Transverse colon (tissue), 4 donors: ENCODE results near the gene SF3B2. TPM values are rescaled to one million over a fixed set of nuclear protein-coding genes. Genes with fewer than 3 reads are reported as not detected.
A peak's percentile ranks its signal among the peaks of the same experiment; 100 is the strongest.

ENCODE experiments used
- DNase-seq: peaks from one replicate; pipeline ENCODE4 v3.0.0-alpha.2; 2019
- H3K27ac ChIP-seq, 4 donors: fragments of 200-600 bp; sonication (generic); 2 replicates each; pipeline ENCODE4 v1.5.1; 2016 to 2018; ENCODE audit warnings: inconsistent platforms in 4 of 4
- H3K27me3 ChIP-seq: fragments of 200-600 bp; sonication (generic); 2 replicates; pipeline ENCODE4 v1.5.1; 2017; ENCODE audit warnings: inconsistent platforms
- H3K36me3 ChIP-seq, 4 donors: fragments of 200-600 bp; sonication (generic); 2 replicates each; pipeline ENCODE4 v1.5.1; 2017 to 2019; ENCODE audit warnings: inconsistent platforms in 4 of 4
- H3K4me1 ChIP-seq, 4 donors: fragments of 200-600 bp; sonication (generic); 2 replicates each; pipeline ENCODE4 v1.5.1; 2017 to 2020; ENCODE audit warnings: inconsistent platforms in 4 of 4
- H3K4me3 ChIP-seq, 4 donors: fragments of 200-600 bp; sonication (generic); 1 replicate in 1 of 4; 2 replicates in 3 of 4; pipeline versions ENCODE4 v1.5.1 to v1.6.1; 2017 to 2019; ENCODE audit warnings: inconsistent platforms in 4 of 4
- H3K9me3 ChIP-seq, 2 donors: fragments of 200-600 bp; sonication (generic); 2 replicates each; pipeline ENCODE4 v1.5.1; 2017 to 2019; ENCODE audit warnings: inconsistent platforms in 2 of 2
- EP300 ChIP-seq: sonication (generic); formaldehyde crosslinking; IDR thresholded peaks from one replicate; pipeline ENCODE4 v1.6.1; 2017; ENCODE audit warnings: antibody characterized with exemption, low read depth
- POLR2A ChIP-seq: fragments of 450-650 bp; IDR thresholded peaks from one replicate; pipeline ENCODE4 v1.6.1; 2016; ENCODE audit warnings: antibody characterized with exemption, mild to moderate bottlenecking, moderate library complexity
- POLR2AphosphoS5 ChIP-seq, 3 donors: sonication (generic); formaldehyde crosslinking; IDR thresholded peaks; one replicate each; pipeline ENCODE4 v1.6.1; 2016; ENCODE audit warnings: antibody characterized with exemption in 3 of 3
- WGBS, 2 donors: methylation state at CpG; one replicate each; pipeline ENCODE4 v1.1.5; 2018; ENCODE audit warnings: low coverage in 1 of 2; 5-methylcytosine and 5-hydroxymethylcytosine counted together
- in situ Hi-C, 4 donors: fragments of 200-750 bp; cut with MboI; loops; one replicate each; pipeline versions ENCODE4 v1.15.0 to v1.15.1; 2017; ENCODE audit warnings: low sequenced_read_pairs in 3 of 4, low pct_ligation_motif_present in 1 of 4, low pct_unique_long_range_greater_than_20kb in 1 of 4
- intact Hi-C: fragments of 100-400 bp; cut with DNase I; formaldehyde crosslinking; loops from one replicate; pipeline ENCODE4 v1.15.1; 2023; ENCODE audit warnings: low total_unique reads
- total RNA-seq, 4 donors: library from RNA; depleted of rRNA; stranded (reverse); fragments of >200 nt; gene quantifications; one replicate each; pipeline ENCODE4 v1.1.0, GENCODE V29; 2016
- TF ChIP-seq, protein P1 (sequence below), 5 experiments: fragments of 200-600 bp in 3 of 5; fragments of 450-650 bp in 2 of 5; sonication (generic) in 3 of 5; IDR thresholded peaks; 1 replicate in 2 of 5; 2 replicates in 3 of 5; pipeline ENCODE4 v1.5.1; 2016 to 2017; ENCODE audit warnings: antibody characterized with exemption in 5 of 5, inconsistent platforms in 3 of 5, mild to moderate bottlenecking in 2 of 5, moderate library complexity in 1 of 5

SF3B2 gene
- total RNA-seq, 4 donors from 2014 or later = 71.8 to 152 (median 137) TPM

GRCh38 chr11:66068154-66068821, 16.1 kb downstream of the SF3B2 start:
- peaks cover 0 to 45% (median 20%) of the 10 kb centered on the region in 4 donors for H3K36me3 ChIP-seq
- no peaks in the 10 kb centered on the region for H3K27me3 ChIP-seq
- no peak overlapping the region for H3K4me3 ChIP-seq
- in situ Hi-C loops (loop anchor here in 1 of 4 donors (5.0 kb wide), 1 partner anchor 64 kb away; no protein-coding TSS in a partner anchor), intact Hi-C loops (no loop called here)
- H3K27ac ChIP-seq = peak overlapping the region; percentile 93 to 95 (median 94)
- peak; percentile 78 for DNase-seq
- TF ChIP-seq POLR2A (no peak), EP300 (no peak)
- TF ChIP-seq, protein P1, sequence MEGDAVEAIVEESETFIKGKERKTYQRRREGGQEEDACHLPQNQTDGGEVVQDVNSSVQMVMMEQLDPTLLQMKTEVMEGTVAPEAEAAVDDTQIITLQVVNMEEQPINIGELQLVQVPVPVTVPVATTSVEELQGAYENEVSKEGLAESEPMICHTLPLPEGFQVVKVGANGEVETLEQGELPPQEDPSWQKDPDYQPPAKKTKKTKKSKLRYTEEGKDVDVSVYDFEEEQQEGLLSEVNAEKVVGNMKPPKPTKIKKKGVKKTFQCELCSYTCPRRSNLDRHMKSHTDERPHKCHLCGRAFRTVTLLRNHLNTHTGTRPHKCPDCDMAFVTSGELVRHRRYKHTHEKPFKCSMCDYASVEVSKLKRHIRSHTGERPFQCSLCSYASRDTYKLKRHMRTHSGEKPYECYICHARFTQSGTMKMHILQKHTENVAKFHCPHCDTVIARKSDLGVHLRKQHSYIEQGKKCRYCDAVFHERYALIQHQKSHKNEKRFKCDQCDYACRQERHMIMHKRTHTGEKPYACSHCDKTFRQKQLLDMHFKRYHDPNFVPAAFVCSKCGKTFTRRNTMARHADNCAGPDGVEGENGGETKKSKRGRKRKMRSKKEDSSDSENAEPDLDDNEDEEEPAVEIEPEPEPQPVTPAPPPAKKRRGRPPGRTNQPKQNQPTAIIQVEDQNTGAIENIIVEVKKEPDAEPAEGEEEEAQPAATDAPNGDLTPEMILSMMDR (IDR thresholded peaks at IDR 0.05) = peak; percentile 82 to 95 (median 91)
- peaks cover 10 to 34% (median 24%) of the 10 kb centered on the region in 4 donors for H3K4me1 ChIP-seq
- no peaks in the 10 kb centered on the region for H3K9me3 ChIP-seq
- WGBS, 2 donors = 68 to 79% methylated on average over 5 to 13 of the region's 17 CpGs

- 45 to 61% methylated on average over 4 to 14 of the region's 14 CpGs for WGBS, 2 donors
- no peak for TF ChIP-seq EP300
- TF ChIP-seq, protein P1 (IDR thresholded peaks at IDR 0.05) = no peak
- TF ChIP-seq POLR2A = no peak
- no peak for TF ChIP-seq POLR2AphosphoS5 (IDR thresholded peaks at IDR 0.05)
- intact Hi-C loops = no loop called here
- DNase-seq = peak; percentile 42
- in situ Hi-C loops = loop anchor here in 1 of 4 donors (5.0 kb wide), 1 partner anchor 63 kb away; no protein-coding TSS in a partner anchor
- peaks cover 0 to 36% (median 16%) of the 10 kb centered on the region in 4 donors for H3K36me3 ChIP-seq
- no peaks in the 10 kb centered on the region for H3K9me3 ChIP-seq
- H3K27ac ChIP-seq = peak overlapping the region; percentile 93 to 95 (median 94)
- H3K27me3 ChIP-seq = no peaks in the 10 kb centered on the region
- H3K4me1 ChIP-seq = peaks cover 10 to 34% (median 24%) of the 10 kb centered on the region in 4 donors
- H3K4me3 ChIP-seq = peak overlapping the region; percentile 60 to 94 (median 82)
These were observed 17.0 kb downstream of the SF3B2 start for GRCh38 chr11:66068923-66069714.

GRCh38 chr11:66069715-66070603, 17.8 kb downstream of the SF3B2 start, which contains the start of gene PACS1:
Gene PACS1, plus strand, starts transcription at chr11:66070272. Its CDS starts 215 bp downstream, at chr11:66070487.
- peak within 1 kb of the TSS; percentile 93 to 95 (median 94) for H3K27ac ChIP-seq
- peaks cover 0 to 28% (median 12%) of the 10 kb centered on the region in 4 donors for H3K36me3 ChIP-seq
- H3K9me3 ChIP-seq = no peaks in the 10 kb centered on the region
- WGBS, 2 donors = 0% methylated on average over 38 of the region's 120 CpGs; no CpG with 5 or more reads in 1 of the 2 donors
- peak within 1 kb of the TSS; percentile 60 to 94 (median 82) for H3K4me3 ChIP-seq
- intact Hi-C loops (loop anchor here (5.0 kb wide), 1 partner anchor 1052 kb away; no protein-coding TSS in a partner anchor), in situ Hi-C loops (loop anchor here in 1 of 4 donors (5.0 kb wide), 1 partner anchor 62 kb away; no protein-coding TSS in a partner anchor)
- H3K4me1 ChIP-seq = peaks cover 10 to 34% (median 24%) of the 10 kb centered on the region in 4 donors
- no peaks in the 10 kb centered on the region for H3K27me3 ChIP-seq
- DNase-seq = peak; percentile 76
- no peak for TF ChIP-seq EP300
- TF ChIP-seq POLR2AphosphoS5 (IDR thresholded peaks at IDR 0.05) = peak in 2 of 3 donors; percentile 48 to 49
- TF ChIP-seq, protein P1 (IDR thresholded peaks at IDR 0.05) = no peak
- TF ChIP-seq POLR2A = peak; percentile 45
